ENCODE measurements around the gene PLXNA2.

DNA sequence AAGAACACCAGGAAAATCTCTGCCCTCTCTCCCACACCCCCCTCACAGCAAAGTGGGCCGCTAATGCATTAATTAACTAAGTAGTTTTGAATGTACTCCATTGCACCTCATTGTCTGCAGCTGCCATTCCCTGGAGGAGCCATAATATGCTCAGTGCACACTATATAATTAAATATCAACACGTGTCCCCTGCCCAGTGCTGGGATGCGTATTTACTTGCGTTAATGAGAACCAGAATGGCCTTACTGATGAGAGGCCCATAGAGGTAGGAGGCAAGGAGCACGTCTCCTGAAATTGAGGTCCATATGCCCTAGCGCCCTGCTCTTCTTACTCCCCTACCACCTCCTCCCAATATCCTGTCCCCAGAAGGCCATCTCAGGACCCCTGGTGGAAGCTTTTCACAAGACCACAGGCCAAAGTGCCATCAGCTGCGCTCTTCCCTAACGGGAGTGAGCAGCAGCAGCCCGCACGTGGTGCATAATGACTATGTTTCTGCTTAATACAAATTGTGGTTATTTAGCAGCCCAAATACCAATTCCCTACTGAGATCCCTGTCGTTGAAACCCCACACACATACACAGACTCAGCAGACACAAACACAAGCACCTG is 76.8 kb downstream of the PLXNA2 start:
- TF ChIP-seq, protein P1, sequence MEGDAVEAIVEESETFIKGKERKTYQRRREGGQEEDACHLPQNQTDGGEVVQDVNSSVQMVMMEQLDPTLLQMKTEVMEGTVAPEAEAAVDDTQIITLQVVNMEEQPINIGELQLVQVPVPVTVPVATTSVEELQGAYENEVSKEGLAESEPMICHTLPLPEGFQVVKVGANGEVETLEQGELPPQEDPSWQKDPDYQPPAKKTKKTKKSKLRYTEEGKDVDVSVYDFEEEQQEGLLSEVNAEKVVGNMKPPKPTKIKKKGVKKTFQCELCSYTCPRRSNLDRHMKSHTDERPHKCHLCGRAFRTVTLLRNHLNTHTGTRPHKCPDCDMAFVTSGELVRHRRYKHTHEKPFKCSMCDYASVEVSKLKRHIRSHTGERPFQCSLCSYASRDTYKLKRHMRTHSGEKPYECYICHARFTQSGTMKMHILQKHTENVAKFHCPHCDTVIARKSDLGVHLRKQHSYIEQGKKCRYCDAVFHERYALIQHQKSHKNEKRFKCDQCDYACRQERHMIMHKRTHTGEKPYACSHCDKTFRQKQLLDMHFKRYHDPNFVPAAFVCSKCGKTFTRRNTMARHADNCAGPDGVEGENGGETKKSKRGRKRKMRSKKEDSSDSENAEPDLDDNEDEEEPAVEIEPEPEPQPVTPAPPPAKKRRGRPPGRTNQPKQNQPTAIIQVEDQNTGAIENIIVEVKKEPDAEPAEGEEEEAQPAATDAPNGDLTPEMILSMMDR (IDR thresholded peaks at IDR 0.05; ENCODE audit: extremely low read depth in 1 of 2, insufficient read depth in 1 of 2, low read depth in 1 of 2, low read length in 2 of 2): no peak
- TF ChIP-seq EZH2 (IDR thresholded peaks at IDR 0.05; ENCODE audit: borderline replicate concordance, low read depth, low read length, severe bottlenecking): no peak
- no peak for TF ChIP-seq POLR2A (IDR thresholded peaks at IDR 0.05; ENCODE audit: low read depth, low read length)
- no peak for TF ChIP-seq MYC (IDR thresholded peaks at IDR 0.05; ENCODE audit: low read depth, low read length)
- TF ChIP-seq, protein P2, sequence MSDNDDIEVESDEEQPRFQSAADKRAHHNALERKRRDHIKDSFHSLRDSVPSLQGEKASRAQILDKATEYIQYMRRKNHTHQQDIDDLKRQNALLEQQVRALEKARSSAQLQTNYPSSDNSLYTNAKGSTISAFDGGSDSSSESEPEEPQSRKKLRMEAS (IDR thresholded peaks at IDR 0.05; ENCODE audit: insufficient read depth, insufficient read length): no peak
- TF ChIP-seq JUN (IDR thresholded peaks at IDR 0.05; ENCODE audit: borderline replicate concordance, insufficient read depth, insufficient read length, low read depth): no peak
- TF ChIP-seq POLR2AphosphoS5 (IDR thresholded peaks at IDR 0.05; ENCODE audit: insufficient read depth, low read depth, low read length): no peak
- no peak for TF ChIP-seq FOS (IDR thresholded peaks at IDR 0.05; ENCODE audit: borderline replicate concordance, insufficient read depth, low read length)
